NCI-H82 treated with DMSO at 0.1 percent for 48 hours (cell line): Measurements from ENCODE around the gene ITGB8.

Experiments used
- DNase-seq: peaks from one replicate; lab custom pipeline; 2025; ENCODE audit not compliant: unreplicated experiment; lab: John Stamatoyannopoulos, UW

Gene ITGB8

DNA sequence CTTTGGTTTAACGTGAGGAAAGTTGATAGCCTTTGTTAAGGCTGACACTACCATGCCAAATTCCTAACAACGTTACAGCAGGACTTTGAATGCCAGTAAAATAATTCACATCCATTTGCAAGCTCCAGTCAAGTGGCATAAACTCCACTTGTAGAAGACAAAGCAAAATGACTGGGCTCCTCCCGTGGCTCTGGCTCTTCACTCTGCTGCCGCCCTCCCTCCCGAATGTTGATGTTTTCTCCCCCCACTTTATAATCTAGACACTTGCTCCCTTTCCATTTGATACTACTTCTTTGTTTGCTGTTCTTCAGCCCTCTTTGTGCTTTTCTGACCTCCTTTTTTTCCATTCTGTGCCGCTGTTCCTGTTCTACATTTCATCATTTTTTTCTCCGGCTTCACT, 22.8 kb upstream of the ITGB8 start:
- no peak for DNase-seq

DNA sequence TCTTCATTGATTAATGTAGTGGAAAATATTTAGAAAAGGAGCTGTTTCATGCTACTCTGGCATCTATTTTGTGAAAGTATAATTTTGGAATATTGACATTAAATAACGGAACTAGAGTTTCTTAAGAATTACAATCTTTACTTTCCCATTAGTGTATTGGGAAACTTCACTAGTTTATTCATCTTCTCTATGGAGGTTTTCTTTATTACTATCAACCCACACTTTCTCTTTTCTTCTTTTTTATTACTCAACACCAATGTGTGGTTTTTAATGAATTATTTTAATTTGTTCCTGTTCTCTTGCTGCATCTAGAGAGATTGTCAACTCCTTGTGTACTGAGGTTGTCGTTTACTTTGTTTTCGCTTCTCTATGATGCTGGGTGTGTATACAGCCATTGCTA, 20.4 kb upstream of the ITGB8 start:
- no peak for DNase-seq

GRCh38 chr7:20310963-20311742, 19.5 kb upstream of the ITGB8 start:
- DNase-seq = peak; percentile 10

- DNase-seq = no peak
Measured at GRCh38 chr7:20311743-20312042, 19.0 kb upstream of the ITGB8 start.

DNA sequence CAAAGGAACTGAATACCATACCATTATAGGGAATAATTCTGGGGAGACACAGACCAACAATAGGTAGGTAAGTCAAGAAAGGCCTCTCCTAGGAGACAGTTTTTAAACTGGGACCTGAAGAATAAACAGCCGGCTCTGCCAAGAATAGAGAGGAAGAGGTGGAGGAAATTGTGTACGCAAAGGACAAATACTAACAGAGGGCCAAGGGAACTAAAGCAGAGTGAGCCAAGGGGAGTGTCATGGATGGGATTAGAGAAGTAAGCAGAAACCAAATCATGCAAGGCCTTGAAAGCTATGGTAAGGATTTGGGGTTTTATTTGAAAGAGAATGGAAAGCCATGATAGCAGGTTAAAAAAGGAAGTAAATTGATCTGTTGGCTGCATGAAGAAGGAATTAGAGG, 18.1 kb upstream of the ITGB8 start:
- no peak for DNase-seq

DNA sequence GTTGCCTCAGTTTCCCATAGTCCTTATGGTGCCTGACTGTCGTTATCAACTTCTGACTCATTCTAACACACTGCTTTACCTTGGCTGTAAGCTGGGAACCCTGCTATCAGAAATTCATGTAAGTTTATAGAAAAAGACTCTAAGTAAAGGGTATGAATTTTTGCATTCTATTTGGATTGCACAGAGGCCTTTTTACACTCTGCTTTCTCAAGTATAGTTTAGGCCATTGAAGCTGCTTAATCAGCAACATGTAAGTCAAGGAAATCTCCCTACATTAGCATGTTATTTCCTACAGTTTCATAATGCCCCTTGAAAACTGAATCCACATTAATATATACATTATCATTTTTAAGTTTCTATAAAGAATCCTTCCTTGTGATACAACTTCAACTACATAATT, 17.1 kb upstream of the ITGB8 start:
- DNase-seq = no peak

DNA sequence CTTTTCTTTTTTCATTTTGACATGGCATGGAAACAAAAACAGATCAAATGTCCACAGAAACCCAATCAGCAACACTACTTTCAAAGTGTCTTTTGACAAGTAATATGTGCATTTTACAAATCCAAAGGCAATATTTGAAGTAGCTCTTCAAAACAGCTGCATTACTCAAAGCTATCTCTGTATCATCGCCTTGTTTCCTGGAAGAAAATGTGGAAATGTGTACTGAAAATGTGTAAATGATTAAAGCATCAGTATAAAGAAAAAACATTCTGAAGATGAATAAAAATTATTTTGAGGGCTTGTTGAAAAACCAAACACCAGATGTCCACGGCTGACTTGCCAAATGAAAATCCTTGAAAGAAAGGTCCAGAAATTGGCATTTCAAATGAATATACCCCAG, 16.5 kb upstream of the ITGB8 start:
- DNase-seq = no peak

- DNase-seq = peak; percentile 65
Measured at GRCh38 chr7:20316706-20317105, 14.0 kb upstream of the ITGB8 start.

DNA sequence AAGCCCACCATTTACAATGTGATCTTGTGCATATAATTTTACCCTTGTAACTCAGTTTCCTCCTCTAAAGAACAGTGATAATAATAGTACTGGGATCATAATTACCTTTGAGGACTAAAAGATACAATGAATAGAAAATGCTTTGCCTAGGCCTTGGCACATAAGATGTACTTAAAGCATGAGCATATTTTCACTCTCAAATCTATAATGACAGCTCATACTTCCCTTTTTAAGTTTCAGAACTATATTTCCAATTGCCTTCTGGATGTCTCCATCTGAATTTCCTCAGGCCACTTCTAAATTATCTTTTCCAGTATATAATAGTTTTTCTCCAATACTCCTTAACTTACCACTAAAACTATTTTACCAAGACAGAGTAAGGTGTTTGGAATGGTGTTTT, 13.3 kb upstream of the ITGB8 start:
- DNase-seq = no peak

DNA sequence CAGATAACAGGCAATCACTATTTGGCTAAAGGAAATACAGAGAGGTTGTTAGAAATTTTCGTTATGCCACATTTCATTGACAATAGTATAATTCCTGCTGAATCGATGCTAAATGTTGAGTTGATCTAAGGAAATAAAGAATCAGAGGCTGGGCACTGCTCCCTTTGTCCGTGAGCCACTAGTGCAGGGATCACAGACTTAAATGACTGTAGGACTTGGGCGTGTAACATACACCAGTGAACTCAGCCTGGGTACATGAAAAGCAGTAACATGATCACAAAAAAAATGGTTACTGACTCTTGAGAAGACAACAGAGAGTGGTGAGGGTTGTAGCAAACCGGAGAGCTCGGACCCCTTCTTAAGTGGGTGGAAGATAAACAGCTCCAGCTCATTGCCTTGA, 11.8 kb upstream of the ITGB8 start:
- DNase-seq = no peak

DNA sequence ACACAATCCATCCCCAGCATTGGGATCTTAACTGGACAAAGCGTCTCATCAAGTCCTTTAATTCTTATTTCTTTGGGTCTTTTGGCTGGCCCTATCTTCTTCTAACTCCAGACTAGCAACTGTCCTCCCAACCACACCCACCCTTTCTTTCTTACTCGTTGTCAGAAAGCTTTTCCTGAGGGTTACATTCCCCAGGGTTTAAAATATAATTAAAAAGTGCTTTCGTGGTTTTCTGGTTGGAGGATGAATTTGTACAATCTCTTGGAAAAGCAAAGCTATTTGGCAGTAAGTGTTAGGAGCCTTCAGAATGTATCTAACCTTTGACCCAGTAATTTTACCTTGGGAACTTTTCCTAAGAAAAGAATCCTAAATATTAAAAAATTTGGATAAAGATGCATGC, 10.4 kb upstream of the ITGB8 start:
- no peak for DNase-seq

- no peak for DNase-seq
Measured at GRCh38 chr7:20320786-20321185, 9.9 kb upstream of the ITGB8 start.

DNA sequence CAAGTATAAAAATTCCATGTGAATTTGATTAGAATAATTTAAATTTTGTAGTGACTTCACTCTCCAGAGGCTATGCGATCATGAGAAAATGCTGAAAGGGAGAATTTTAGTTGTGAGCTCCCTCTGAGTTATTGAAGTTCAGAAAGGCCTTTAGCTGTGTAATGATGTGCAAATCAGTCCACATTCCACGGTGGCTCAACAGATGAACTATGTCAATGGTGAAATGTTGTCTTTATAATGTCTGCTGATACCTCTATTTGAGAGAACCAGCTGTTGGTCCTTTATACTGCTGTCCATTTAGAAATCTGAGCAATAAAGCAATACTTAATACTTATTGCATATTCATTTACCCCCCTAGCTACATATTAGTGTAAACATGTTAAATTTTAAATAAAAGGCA, 7.1 kb upstream of the ITGB8 start:
- no peak for DNase-seq

- no peak for DNase-seq
Measured at GRCh38 chr7:20326342-20326741, 4.4 kb upstream of the ITGB8 start.

DNA sequence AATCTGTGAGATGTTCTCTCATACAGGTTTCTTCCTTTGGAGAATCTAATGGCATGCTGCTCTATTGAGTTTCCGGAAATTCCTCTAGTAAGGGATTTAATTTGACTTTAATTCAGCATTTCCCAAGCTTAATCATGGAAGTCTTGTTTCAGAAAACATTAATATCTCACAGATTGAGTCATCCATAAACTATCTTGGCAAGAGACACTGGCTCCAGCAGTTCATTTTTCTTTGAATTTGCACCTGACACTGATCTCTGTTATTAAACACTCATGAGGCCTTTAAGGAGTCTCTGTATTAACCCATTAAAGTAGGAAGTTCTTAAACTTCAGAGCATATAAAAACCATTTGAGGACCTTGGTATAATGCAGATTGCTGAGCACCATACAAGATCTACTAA, 3.6 kb upstream of the ITGB8 start:
- DNase-seq = no peak

- no peak for DNase-seq
Measured at GRCh38 chr7:20328027-20328426, 2.7 kb upstream of the ITGB8 start.

DNA sequence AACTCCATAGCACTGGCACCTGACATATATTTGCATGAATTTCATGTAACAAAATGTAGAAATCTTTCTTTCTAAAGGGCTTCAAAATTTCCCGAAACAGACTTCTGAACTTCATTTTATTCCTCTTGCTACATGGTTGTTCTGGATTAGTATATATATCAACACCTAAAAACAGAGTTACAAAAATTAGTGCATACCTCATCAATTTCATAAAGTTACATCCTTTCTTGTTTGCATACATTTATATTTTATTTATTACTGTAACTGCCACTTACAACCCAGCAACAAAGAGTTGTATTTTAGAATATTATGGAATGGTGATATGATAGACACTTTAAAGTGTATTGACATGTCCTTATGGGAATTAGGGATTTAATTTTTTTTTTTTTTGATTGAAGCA, 2.0 kb upstream of the ITGB8 start:
- DNase-seq = no peak

- peak; percentile 56 for DNase-seq
Measured at GRCh38 chr7:20329389-20330238, 1.1 kb upstream of the ITGB8 start.

GRCh38 chr7:20330928-20331909, 519 bp downstream of the ITGB8 start:
- DNase-seq = peak; percentile 24

- DNase-seq = no peak
Measured at GRCh38 chr7:20331910-20332813, 1.5 kb downstream of the ITGB8 start.
